GM19025 (cell line): Measurements from ENCODE around the gene STN1.

Experiments used
- ATAC-seq: cut with Tn5 transposase; IDR thresholded peaks from one replicate; pipeline ENCODE4 v1.9.1; 2021; ENCODE audit warnings: mild to moderate bottlenecking, low read depth, moderate library complexity; ENCODE audit not compliant: unreplicated experiment

The STN1 gene

GRCh38 chr10:103832806-103833205 lies 85.2 kb downstream of the STN1 start:
- no peak for ATAC-seq
